GM19351 (cell line): Measurements from ENCODE around the gene RANBP1.
A peak's percentile ranks its signal among the peaks of the same experiment; 100 is the strongest.

ENCODE experiments used
- ATAC-seq: cut with Tn5 transposase; IDR thresholded peaks from one replicate; pipeline ENCODE4 v1.9.1; 2021; ENCODE audit warnings: mild to moderate bottlenecking, moderate library complexity; ENCODE audit not compliant: unreplicated experiment

RANBP1 gene

GRCh38 chr22:20106849-20107237 lies 9.1 kb upstream of the RANBP1 start:
- no peak for ATAC-seq

DNA sequence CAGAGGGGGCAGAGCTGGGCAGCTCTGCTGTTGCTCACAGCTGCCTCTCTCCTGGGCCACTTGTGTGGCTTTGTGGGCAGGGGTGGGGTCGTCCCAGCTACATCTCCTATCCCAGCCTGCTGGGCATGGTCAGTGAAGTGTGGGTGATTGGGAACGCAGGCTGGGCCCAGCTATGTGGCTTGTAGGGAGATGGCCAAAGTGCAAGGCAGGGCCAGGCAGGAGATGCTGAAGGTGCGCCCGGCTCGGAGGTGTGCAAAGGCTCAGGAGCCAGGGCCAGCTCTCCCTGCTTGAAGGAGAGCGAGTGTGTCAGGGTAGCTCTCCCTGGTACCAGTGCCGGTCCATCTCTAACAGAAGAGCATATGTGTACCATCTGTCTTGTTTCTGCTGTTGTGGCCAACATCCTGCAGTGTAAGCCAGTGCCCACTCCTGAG lies 8.4 kb upstream of the RANBP1 start:
- ATAC-seq: no peak

DNA sequence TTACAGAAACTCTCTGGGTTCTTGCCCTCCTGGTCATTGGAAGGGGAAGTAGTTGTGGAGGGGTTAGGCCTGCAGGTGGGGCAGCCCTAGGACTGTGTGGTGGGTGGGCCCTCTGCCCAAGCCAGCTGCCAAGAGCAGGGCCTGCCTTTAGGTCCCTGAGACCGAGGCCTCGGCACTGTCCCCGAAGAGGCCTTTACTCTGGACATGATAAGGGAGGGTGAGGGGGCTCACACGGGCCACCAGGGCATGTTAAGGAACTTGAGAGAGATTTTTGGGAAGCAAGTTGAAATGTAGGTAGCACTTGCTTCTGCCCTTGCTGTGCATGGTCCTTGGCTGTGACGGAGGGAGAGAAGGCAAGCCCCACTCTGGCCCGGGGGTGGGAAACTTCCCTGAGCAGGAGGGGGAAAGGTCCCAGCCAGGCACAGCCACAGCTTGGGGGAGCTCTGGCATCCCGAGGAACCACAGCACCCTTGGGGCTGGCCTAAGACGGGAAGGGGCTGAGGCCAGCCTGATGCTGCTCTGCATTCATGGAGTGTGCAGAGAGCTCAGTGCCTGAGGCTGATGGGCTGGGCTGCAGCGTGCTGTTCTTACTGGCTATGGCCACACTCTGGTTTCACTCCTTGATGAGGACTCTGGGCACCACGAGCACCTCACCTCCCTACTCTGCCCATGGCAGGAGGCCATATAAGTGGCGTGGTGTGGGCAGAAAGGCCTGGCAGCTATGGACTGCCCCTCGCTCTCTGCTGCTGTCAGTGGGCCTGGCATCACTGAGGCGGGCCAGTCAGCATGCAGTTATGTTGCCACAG lies 7.8 kb upstream of the RANBP1 start:
- no peak for ATAC-seq

DNA sequence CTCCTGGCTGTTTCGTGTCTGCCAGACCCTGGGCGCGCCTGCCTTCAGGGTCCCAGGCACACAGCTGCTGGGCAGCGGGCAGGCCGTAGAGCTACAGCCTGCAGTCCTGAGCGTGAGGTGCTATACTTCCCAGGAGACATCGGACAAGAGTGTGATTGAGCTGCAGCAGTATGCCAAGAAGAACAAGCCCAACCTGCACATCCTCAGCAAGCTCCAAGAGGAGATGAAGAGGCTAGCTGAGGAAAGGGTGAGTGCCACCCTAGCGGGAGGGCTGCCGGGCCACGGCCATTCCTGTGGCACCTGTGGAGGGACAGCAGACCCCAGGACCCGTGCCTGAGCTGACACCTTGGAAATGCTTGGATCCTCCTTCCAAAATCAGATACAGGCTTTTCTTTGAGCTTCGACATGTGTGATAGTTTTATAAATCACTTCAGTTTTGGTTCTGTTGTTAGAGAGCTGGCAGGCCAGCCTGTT lies 7.1 kb upstream of the RANBP1 start:
- no peak for ATAC-seq

DNA sequence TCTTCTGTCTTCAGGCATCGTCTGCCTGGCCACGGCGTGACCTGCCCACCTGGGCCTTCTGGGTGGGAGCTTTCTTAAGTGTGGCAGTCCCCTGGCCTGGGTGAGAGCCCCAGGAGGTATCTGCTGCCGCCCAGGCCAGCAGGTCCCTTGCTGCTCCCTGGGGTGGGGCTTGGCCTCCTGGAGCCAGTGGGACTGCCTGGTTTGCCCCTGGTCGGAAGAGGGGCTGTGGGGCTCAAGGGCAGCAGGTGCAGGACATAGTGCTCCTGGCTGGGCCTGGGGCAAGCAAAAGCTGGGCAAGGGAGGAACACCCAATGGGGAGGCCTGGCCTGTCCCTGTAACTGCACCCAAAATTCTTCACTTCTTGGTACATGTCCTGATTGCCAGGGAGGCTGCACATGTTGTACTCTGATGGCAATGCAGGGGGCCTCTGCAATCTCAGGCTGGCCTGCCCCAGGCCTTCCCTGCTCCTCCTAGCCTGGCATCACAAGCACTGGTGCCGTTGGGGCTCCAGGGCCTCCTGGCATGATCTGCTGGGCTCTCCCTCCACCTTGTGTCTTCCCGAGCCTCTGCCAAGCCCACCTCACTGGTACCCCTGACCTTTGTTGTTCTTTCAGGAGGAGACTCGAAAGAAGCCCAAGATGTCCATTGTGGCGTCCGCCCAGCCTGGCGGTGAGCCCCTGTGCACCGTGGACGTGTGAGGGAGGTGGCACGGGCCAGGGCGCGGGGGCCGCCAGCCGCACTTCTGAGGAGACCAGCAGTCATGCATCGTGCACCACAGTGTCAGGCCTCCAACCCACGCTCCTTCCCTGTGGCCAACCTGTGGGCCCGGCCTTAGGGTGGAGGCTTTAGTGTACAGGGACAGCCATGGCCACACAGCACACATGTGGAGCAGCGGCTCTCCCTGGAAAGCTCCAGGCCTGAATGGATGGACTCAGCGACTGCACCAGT lies 6.2 kb upstream of the RANBP1 start:
- ATAC-seq: no peak

- no peak for ATAC-seq
Measured at GRCh38 chr22:20110359-20110985, 5.4 kb upstream of the RANBP1 start.

DNA sequence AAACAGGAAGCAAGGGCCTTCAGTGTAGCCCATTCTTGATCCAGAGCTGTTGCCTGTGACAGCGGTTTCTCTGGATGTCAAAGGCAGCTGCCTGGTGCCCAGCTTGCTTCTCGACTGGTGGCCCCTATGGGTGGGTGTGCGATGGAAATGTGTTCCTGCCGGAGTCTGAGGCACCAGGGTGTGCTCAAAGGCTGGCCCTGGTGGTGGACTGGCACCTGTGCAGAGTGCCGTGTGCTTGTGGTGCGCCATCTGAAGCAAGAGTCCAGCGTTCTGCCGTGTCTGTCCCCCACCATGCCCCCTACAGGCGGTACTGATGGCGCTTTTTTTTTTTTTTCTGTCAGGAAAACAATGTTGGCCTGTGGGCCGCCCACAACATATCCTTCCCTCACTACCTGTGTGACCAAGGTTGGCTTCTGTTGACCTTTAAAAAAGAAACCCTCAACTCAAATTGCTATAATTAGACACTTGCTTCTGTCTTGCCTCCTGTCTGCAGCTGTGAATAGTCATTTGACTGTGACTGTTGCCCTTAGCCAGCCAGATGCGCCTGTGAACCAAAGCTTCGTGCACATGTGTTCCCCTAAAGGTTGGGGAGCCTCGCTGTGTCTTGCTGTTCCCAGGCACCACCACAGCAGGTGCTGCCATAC lies 4.7 kb upstream of the RANBP1 start:
- ATAC-seq: no peak

- no peak for ATAC-seq
Measured at GRCh38 chr22:20111689-20112622, 3.9 kb upstream of the RANBP1 start.

GRCh38 chr22:20112623-20113511 lies 3.0 kb upstream of the RANBP1 start:
- ATAC-seq: no peak

- ATAC-seq: no peak
Measured at GRCh38 chr22:20113551-20114310, 2.2 kb upstream of the RANBP1 start.

DNA sequence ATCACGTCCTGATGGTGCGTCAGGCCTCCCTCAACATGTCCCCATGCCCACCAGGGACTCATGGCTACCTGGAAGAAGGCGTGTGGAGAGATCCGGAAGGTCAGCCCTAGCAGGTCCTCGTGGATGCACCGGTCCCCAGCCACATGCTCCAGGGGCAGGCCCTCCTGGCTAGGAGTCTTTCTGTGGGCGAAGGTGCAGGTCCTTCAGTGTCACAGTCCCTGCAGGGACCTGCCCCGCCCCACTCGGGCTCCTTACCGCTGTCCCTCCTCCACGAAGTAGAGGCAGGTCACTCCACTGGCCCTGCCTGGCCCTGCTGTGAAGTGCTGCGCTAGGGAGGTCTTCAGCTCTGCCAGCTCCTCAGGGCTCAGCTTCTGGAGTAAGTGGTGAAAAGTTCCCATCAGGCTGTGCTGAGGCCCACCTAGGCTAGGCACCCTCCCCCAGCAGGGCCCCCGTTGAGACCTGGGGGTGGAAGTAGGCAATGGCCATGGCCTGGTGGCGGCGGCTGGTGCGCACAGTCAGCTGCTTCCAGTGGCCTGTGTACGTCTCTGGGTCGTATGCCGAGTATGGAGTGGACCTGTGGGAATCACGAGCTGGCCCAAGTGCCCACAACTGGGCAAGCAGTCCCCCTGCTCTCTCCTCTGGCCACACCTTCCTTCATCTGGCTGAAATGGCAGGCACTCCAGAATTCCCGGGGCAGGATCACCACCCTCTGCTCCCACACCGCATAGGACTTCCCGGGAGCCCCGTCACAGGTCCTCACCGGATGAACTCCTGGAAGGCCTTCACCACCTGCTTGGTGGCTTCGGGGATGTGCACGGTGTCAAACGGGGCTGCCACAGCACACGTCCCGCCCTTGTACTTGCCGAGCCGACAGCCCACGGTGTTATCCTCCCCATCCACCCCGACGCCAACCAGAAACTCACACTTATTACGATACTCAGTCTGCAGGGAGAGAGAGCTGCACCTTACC lies 1.1 kb upstream of the RANBP1 start:
- ATAC-seq: no peak

DNA sequence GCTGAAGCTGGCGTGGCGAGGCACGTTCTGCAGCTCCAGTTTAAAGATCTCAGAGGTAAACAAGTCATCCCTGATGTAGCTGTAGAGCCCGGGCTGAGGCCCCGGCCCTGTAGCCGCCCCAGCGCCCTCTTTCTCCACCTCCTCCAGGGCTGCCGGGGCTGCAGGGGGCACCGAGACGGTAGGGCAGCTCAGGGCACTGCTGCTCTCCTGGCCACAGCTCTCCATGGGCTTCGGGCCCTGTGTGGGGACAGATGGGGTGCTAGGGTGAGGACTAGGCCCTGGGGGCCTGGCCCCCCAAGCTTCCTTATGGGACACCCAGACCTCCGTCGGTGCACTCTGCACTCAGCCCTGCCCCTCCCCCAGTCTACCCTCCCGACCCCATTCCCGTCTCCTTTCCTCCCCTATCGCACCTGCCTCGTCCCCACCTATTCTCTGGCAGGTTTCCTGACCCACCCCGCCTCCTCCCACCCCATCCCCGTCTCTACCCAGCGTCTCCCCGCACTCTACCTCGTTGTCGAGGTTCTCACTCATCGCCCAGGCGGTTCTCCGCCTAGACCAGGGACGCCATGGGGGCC lies 559 bp downstream of the RANBP1 start:
- ATAC-seq: no peak

GRCh38 chr22:20116951-20117632 lies 1.2 kb downstream of the RANBP1 start, which contains the start of gene TRMT2A:
TSS of gene TRMT2A (minus strand) at chr22:20117226. CDS start at chr22:20116906, 320 bp downstream.
- peak; percentile 81 for ATAC-seq

GRCh38 chr22:20117633-20118299 lies 1.9 kb downstream of the RANBP1 start:
- ATAC-seq: peak; percentile 31
